K562 (cell line): ENCODE measurements around the gene ELK1.

Source experiments
- HDAC2 ChIP-seq: fragments of 450-650 bp; IDR thresholded peaks from 2 replicates; pipeline ENCODE4 v1.6.1; 2016; ENCODE audit warnings: mild to moderate bottlenecking
- HIVEP1 ChIP-seq: fragments of 250-450 bp; sonication (Bioruptor Pico); IDR thresholded peaks from 2 replicates; pipeline ENCODE4 v1.4.0; 2020; ENCODE audit warnings: mild to moderate bottlenecking
- JUND ChIP-seq, 2 experiments: IDR thresholded peaks; 2 replicates in 1 of 2; 3 replicates in 1 of 2; pipeline ENCODE4 v1.6.1; 2011; ENCODE audit warnings: borderline replicate concordance in 2 of 2, low read depth in 2 of 2, low read length in 2 of 2, improper control_type of control experiment in 1 of 2, missing biosample characterization in 1 of 2, missing genetic modification characterization in 1 of 2, missing genetic modification reagents in 1 of 2
- KLF6 ChIP-seq: fragments of 250-450 bp; sonication (Bioruptor Pico); IDR thresholded peaks from 2 replicates; pipeline ENCODE4 v1.4.0; 2020; ENCODE audit warnings: mild to moderate bottlenecking, moderate library complexity, borderline replicate concordance
- SPI1 ChIP-seq: IDR thresholded peaks from 2 replicates; pipeline ENCODE4 v1.6.1; 2011; ENCODE audit warnings: low read depth, low read length, control low read depth, borderline replicate concordance
- ZNF212 ChIP-seq: fragments of 450-650 bp; formaldehyde crosslinking; IDR thresholded peaks from 2 replicates; pipeline ENCODE4 v1.4.0; 2020; ENCODE audit warnings: mild to moderate bottlenecking
- TF ChIP-seq, protein P1 (sequence below): fragments of 250-450 bp; sonication (Bioruptor Pico); IDR thresholded peaks from 2 replicates; pipeline ENCODE4 v1.4.0; 2020; ENCODE audit warnings: mild to moderate bottlenecking
- TF ChIP-seq, protein P2 (sequence below): sonication (generic); formaldehyde crosslinking; IDR thresholded peaks from 2 replicates; pipeline ENCODE4 v1.9.0; 2022; ENCODE audit warnings: mild to moderate bottlenecking, missing genetic modification reagents
- TF ChIP-seq, protein P3 (sequence below), 2 experiments: fragments of 450-650 bp; formaldehyde crosslinking in 1 of 2; IDR thresholded peaks; 2 replicates each; pipeline versions ENCODE4 v1.4.0 to v1.6.1; 2014 to 2020; ENCODE audit warnings: mild to moderate bottlenecking in 2 of 2, borderline replicate concordance in 1 of 2, low read depth in 1 of 2

DNA sequence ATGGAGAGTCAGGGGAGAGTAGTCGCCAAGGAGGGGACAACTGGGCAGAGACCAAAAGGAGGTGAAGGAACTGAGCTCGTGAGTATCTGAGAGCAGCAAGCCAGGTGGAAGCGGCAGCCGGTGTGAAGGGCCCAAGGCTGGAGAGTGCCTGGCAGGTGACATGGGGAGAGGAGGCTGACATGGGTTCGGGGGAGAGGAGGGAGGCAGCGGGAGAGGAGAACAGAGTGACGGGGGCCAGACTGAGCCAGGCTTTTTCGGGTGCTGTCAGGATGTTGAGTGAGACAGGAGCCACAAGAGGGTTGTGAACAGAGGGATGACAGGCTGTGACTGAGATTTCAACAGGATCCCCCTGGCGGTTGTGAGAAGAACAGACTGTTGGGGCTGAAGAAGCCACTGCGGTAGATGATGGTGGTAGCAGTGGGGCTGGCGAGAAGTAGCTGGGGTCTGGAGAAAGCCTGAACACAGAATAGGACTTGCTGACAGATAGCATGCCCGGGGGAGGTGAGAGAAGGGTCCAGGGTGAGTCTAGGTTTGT lies 5.7 kb downstream of the ELK1 start:
- TF ChIP-seq JUND (IDR thresholded peaks at IDR 0.05; ENCODE audit: borderline replicate concordance, low read depth, low read length) (no peak), JUND (tag; IDR thresholded peaks at IDR 0.05; ENCODE audit: borderline replicate concordance, low read depth, low read length) (no peak), KLF6 (CRISPR knock-in tag) (no peak), SPI1 (no peak), HDAC2 (no peak), HIVEP1 (no peak), ZNF212 (CRISPR knock-in tag) (no peak)
- TF ChIP-seq, protein P1, sequence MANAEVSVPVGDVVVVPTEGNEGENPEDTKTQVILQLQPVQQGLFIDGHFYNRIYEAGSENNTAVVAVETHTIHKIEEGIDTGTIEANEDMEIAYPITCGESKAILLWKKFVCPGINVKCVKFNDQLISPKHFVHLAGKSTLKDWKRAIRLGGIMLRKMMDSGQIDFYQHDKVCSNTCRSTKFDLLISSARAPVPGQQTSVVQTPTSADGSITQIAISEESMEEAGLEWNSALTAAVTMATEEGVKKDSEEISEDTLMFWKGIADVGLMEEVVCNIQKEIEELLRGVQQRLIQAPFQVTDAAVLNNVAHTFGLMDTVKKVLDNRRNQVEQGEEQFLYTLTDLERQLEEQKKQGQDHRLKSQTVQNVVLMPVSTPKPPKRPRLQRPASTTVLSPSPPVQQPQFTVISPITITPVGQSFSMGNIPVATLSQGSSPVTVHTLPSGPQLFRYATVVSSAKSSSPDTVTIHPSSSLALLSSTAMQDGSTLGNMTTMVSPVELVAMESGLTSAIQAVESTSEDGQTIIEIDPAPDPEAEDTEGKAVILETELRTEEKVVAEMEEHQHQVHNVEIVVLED = no peak
- TF ChIP-seq, protein P2, sequence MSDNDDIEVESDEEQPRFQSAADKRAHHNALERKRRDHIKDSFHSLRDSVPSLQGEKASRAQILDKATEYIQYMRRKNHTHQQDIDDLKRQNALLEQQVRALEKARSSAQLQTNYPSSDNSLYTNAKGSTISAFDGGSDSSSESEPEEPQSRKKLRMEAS (CRISPR knock-in tag) = no peak
- TF ChIP-seq, protein P3, sequence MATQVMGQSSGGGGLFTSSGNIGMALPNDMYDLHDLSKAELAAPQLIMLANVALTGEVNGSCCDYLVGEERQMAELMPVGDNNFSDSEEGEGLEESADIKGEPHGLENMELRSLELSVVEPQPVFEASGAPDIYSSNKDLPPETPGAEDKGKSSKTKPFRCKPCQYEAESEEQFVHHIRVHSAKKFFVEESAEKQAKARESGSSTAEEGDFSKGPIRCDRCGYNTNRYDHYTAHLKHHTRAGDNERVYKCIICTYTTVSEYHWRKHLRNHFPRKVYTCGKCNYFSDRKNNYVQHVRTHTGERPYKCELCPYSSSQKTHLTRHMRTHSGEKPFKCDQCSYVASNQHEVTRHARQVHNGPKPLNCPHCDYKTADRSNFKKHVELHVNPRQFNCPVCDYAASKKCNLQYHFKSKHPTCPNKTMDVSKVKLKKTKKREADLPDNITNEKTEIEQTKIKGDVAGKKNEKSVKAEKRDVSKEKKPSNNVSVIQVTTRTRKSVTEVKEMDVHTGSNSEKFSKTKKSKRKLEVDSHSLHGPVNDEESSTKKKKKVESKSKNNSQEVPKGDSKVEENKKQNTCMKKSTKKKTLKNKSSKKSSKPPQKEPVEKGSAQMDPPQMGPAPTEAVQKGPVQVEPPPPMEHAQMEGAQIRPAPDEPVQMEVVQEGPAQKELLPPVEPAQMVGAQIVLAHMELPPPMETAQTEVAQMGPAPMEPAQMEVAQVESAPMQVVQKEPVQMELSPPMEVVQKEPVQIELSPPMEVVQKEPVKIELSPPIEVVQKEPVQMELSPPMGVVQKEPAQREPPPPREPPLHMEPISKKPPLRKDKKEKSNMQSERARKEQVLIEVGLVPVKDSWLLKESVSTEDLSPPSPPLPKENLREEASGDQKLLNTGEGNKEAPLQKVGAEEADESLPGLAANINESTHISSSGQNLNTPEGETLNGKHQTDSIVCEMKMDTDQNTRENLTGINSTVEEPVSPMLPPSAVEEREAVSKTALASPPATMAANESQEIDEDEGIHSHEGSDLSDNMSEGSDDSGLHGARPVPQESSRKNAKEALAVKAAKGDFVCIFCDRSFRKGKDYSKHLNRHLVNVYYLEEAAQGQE (IDR thresholded peaks at IDR 0.05; ENCODE audit: borderline replicate concordance) = no peak
- TF ChIP-seq, protein P3 (CRISPR knock-in tag; IDR thresholded peaks at IDR 0.05; ENCODE audit: low read depth) = no peak
